ENCODE measurements around the gene VAMP2.

Gene VAMP2

DNA sequence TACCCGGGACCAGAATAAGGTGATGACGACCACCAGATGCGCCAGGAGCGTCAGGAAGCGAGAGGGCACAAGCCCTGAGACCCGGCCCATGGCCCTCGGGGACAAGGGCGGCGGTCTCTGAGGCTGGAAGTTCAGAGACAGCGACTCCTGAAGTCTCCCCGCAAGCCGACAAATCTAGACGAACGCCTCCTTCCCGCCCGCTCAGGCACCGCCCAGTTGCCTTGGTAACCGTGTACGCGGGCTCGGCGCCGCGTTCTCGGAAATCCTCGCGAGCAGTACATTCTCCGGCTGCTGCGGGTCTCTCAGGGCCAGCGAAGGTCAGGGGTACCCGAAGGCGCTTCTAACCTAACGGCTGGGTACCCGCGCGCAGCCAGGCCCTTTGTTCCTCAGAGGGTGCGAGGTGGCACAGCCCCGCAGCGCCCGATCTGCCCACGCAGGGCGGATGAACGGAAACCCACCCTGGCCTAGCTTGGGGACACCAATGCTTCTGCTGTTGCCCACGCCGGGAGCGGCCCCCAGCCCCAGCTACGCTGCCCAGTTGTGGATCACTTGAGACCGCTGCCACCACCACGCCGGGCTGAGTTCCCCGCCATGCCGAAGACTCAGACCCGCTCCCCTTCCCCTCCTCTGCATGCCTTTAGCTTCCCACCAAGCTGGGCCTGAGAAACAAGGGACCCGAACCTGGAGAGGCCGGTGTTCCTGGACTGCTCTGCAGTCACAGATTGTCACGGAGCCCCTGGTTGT, 13.6 kb upstream of the VAMP2 start, which contains the start of gene TMEM107 (continued):
- TF ChIP-seq ZNF830 (tag by site-specific recombination; IDR thresholded peaks at IDR 0.05; ENCODE audit: low read depth) (no peak), PRDM1 (tag by site-specific recombination; IDR thresholded peaks at IDR 0.05) (no peak), ZSCAN23 (tag by site-specific recombination; IDR thresholded peaks at IDR 0.05) (0 out of 2 replicates have a peak, but pooled peaks have one; percentile 18), KLF8 (tag by site-specific recombination; IDR thresholded peaks at IDR 0.05) (peak; percentile 65; the same call in 1 of the 2 replicates), BCL11B (tag by site-specific recombination; IDR thresholded peaks at IDR 0.05; ENCODE audit: low read depth) (peak; percentile 55; the same call in 1 of the 2 replicates), ZNF501 (tag by site-specific recombination; IDR thresholded peaks at IDR 0.05) (no peak; the same call in 1 of the 2 replicates), ZNF692 (tag by site-specific recombination; IDR thresholded peaks at IDR 0.05) (no peak), ZEB2 (tag by site-specific recombination; IDR thresholded peaks at IDR 0.05) (peak; percentile 35; the same call in 1 of the 2 replicates), EGR2 (tag by site-specific recombination; IDR thresholded peaks at IDR 0.05; ENCODE audit: low read depth) (peak; percentile 38; the same call in 1 of the 2 replicates), ZNF660 (tag by site-specific recombination; IDR thresholded peaks at IDR 0.05) (peak; percentile 43; the same call in 1 of the 2 replicates), SP3 (tag by site-specific recombination; IDR thresholded peaks at IDR 0.05) (peak; percentile 71), ZNF560 (tag by site-specific recombination; IDR thresholded peaks at IDR 0.05; ENCODE audit: borderline replicate concordance) (no peak), YY2 (tag by site-specific recombination; IDR thresholded peaks at IDR 0.05) (no peak), ZXDB (tag by site-specific recombination; IDR thresholded peaks at IDR 0.05) (peak; percentile 43; the same call in 1 of the 2 replicates), ZBTB21 (tag by site-specific recombination; IDR thresholded peaks at IDR 0.05) (peak; percentile 14; the same call in 1 of the 2 replicates), GFI1B (tag by site-specific recombination; IDR thresholded peaks at IDR 0.05) (no peak), KLF7 (tag by site-specific recombination; IDR thresholded peaks at IDR 0.05; ENCODE audit: borderline replicate concordance) (0 out of 2 replicates have a peak, but pooled peaks have one; percentile 65), PRDM6 (tag by site-specific recombination; IDR thresholded peaks at IDR 0.05) (no peak), ZNF362 (tag by site-specific recombination; IDR thresholded peaks at IDR 0.05) (no peak), ZNF341 (tag by site-specific recombination; IDR thresholded peaks at IDR 0.05; ENCODE audit: low read depth) (peak; percentile 71), KLF9 (tag by site-specific recombination; IDR thresholded peaks at IDR 0.05; ENCODE audit: low read depth) (peak; percentile 16; the same call in 1 of the 2 replicates)
- TF ChIP-seq, protein P1, sequence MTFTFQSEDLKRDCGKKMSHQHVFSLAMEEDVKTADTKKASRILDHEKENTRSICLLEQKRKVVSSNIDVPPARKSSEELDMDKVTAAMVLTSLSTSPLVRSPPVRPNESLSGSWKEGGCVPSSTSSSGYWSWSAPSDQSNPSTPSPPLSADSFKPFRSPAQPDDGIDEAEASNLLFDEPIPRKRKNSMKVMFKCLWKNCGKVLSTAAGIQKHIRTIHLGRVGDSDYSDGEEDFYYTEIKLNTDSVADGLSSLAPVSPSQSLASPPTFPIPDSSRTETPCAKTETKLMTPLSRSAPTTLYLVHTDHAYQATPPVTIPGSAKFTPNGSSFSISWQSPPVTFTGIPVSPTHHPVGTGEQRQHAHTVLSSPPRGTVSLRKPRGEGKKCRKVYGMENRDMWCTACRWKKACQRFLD (tag by site-specific recombination; IDR thresholded peaks at IDR 0.05): no peak
- TF ChIP-seq, protein P2, sequence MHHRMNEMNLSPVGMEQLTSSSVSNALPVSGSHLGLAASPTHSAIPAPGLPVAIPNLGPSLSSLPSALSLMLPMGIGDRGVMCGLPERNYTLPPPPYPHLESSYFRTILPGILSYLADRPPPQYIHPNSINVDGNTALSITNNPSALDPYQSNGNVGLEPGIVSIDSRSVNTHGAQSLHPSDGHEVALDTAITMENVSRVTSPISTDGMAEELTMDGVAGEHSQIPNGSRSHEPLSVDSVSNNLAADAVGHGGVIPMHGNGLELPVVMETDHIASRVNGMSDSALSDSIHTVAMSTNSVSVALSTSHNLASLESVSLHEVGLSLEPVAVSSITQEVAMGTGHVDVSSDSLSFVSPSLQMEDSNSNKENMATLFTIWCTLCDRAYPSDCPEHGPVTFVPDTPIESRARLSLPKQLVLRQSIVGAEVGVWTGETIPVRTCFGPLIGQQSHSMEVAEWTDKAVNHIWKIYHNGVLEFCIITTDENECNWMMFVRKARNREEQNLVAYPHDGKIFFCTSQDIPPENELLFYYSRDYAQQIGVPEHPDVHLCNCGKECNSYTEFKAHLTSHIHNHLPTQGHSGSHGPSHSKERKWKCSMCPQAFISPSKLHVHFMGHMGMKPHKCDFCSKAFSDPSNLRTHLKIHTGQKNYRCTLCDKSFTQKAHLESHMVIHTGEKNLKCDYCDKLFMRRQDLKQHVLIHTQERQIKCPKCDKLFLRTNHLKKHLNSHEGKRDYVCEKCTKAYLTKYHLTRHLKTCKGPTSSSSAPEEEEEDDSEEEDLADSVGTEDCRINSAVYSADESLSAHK (tag by site-specific recombination; IDR thresholded peaks at IDR 0.05): peak; percentile 88
- TF ChIP-seq, protein P3, sequence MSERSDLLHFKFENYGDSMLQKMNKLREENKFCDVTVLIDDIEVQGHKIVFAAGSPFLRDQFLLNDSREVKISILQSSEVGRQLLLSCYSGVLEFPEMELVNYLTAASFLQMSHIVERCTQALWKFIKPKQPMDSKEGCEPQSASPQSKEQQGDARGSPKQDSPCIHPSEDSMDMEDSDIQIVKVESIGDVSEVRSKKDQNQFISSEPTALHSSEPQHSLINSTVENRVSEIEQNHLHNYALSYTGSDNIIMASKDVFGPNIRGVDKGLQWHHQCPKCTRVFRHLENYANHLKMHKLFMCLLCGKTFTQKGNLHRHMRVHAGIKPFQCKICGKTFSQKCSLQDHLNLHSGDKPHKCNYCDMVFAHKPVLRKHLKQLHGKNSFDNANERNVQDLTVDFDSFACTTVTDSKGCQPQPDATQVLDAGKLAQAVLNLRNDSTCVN (tag by site-specific recombination; optimal IDR thresholded peaks at IDR 0.05): peak; percentile 84
- TF ChIP-seq, protein P4, sequence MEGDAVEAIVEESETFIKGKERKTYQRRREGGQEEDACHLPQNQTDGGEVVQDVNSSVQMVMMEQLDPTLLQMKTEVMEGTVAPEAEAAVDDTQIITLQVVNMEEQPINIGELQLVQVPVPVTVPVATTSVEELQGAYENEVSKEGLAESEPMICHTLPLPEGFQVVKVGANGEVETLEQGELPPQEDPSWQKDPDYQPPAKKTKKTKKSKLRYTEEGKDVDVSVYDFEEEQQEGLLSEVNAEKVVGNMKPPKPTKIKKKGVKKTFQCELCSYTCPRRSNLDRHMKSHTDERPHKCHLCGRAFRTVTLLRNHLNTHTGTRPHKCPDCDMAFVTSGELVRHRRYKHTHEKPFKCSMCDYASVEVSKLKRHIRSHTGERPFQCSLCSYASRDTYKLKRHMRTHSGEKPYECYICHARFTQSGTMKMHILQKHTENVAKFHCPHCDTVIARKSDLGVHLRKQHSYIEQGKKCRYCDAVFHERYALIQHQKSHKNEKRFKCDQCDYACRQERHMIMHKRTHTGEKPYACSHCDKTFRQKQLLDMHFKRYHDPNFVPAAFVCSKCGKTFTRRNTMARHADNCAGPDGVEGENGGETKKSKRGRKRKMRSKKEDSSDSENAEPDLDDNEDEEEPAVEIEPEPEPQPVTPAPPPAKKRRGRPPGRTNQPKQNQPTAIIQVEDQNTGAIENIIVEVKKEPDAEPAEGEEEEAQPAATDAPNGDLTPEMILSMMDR (tag by site-specific recombination; IDR thresholded peaks at IDR 0.05): 0 out of 2 replicates have a peak, but pooled peaks have one; percentile 53

Data from HEK293 (cell line).